ENCODE data around the gene ATF4.
"Not testable (repeated sequence)": the region's sequence is repeated elsewhere in the genome, so short reads cannot be mapped to it uniquely, and the experiment has no call there.

Gene ATF4

DNA sequence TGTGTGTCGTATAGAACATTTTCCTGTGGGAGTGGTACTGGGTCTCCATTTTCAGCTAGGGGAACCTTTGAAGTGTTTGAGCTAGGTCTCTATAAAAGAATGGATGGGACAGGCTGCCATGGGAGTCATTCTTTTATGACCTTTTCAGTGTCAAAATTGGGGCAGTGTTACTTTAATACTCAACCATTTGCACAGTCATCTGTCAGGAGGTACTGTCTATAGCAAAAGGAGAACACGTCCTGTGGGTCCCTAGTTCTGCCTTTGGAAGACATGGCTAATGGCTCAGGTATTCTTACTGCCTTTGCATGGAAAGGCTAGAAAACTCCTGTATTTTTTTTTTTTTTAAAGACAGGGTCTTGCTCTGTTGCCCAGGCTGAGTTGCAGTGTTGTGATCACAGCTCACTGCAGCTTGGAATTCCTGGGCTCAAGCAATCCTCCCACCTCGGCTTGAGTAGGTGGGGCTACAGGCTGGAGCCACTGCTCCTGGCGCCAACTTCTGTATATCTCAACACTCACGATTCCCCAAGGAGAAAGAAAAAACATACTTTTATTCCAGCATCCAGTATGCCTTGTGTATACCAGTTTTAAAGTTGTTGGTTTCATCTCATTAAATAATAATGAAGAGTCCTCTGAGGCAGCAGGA lies 2.1 kb upstream of the ATF4 start:
- peak overlapping the region; percentile 88 for H3K27ac ChIP-seq (ENCODE audit: low read depth, low read length)
- no peaks in the 10 kb centered on the region for H3K9me2 ChIP-seq (replicated peaks; ENCODE audit: control insufficient read depth, low read length)
- H3K79me2 ChIP-seq (ENCODE audit: control insufficient read depth, low read length), result peaks cover 93% of the 10 kb centered on the region
- H3K4me2 ChIP-seq (ENCODE audit: low read length), result peak overlapping the region; percentile 98
- peaks cover 56% of the 10 kb centered on the region for H3F3A ChIP-seq (ENCODE audit: control insufficient read depth, insufficient read depth)
- H3K4me3 ChIP-seq (ENCODE audit: low read length), result peak overlapping the region; percentile 86
- no peaks in the 10 kb centered on the region for H3K27me3 ChIP-seq (ENCODE audit: control insufficient read depth, low read length)
- H4K20me1 ChIP-seq (ENCODE audit: control insufficient read depth, insufficient read depth, low read depth, low read length), result peaks cover 21% of the 10 kb centered on the region
- H3K4me1 ChIP-seq (ENCODE audit: control insufficient read depth, low read length), result peaks cover 57% of the 10 kb centered on the region
- no peak for TF ChIP-seq EZH2phosphoT487 (IDR thresholded peaks at IDR 0.05; ENCODE audit: borderline replicate concordance, low read length)
- TF ChIP-seq, protein P1, sequence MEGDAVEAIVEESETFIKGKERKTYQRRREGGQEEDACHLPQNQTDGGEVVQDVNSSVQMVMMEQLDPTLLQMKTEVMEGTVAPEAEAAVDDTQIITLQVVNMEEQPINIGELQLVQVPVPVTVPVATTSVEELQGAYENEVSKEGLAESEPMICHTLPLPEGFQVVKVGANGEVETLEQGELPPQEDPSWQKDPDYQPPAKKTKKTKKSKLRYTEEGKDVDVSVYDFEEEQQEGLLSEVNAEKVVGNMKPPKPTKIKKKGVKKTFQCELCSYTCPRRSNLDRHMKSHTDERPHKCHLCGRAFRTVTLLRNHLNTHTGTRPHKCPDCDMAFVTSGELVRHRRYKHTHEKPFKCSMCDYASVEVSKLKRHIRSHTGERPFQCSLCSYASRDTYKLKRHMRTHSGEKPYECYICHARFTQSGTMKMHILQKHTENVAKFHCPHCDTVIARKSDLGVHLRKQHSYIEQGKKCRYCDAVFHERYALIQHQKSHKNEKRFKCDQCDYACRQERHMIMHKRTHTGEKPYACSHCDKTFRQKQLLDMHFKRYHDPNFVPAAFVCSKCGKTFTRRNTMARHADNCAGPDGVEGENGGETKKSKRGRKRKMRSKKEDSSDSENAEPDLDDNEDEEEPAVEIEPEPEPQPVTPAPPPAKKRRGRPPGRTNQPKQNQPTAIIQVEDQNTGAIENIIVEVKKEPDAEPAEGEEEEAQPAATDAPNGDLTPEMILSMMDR (IDR thresholded peaks at IDR 0.05; ENCODE audit: low read depth, low read length, poor library complexity, severe bottlenecking), result no peak
- H3K36me3 ChIP-seq (ENCODE audit: control insufficient read depth, low read length), result peaks cover 94% of the 10 kb centered on the region
- no peaks in the 10 kb centered on the region for H3K9me3 ChIP-seq (ENCODE audit: control insufficient read depth, insufficient read depth, low read length)

DNA sequence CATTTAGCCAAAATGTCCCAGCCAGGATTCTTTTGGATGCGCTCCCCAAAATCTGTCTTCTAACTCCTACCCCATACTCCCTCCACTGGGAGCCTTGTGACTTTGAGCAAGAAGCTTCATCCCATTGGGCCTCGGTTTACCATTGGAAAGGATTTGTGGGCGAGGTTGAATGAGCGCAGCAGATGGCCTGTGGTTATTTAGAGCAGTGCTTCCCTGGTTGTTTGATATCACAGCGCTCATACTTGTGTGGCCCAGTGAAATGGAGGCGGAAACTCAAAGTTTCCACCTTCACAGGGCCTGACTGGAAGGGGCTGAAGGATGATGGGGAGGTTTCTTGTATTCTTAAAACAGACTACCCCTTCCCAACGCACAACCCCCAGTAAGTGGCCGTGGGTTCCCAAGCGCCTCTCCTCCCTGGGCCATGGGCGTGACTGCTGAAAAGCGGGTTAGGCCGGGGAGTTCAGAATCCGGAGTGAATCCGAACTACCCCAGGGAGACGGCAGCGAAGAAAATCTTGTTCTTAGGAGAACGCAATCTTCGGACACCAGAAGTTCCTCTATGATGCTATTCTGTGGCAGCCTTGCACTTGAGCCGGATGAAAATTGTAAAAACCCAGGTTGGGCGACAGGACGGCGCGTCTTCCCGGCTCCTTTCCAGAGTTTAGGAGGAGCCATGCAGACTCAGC lies 1.2 kb upstream of the ATF4 start:
- Histone ChIP-seq H3K79me2 (ENCODE audit: control insufficient read depth, low read length) (peaks cover 89% of the 10 kb centered on the region), H3K4me3 (ENCODE audit: low read length) (peak overlapping the region; percentile 86), H3K4me2 (ENCODE audit: low read length) (peak overlapping the region; percentile 98), H3K27me3 (ENCODE audit: control insufficient read depth, low read length) (no peaks in the 10 kb centered on the region), H3F3A (ENCODE audit: control insufficient read depth, insufficient read depth) (peaks cover 60% of the 10 kb centered on the region), H3K4me1 (ENCODE audit: control insufficient read depth, low read length) (peaks cover 60% of the 10 kb centered on the region), H3K27ac (ENCODE audit: low read depth, low read length) (peak overlapping the region; percentile 88), H4K20me1 (ENCODE audit: control insufficient read depth, insufficient read depth, low read depth, low read length) (peaks cover 21% of the 10 kb centered on the region), H3K9me2 (replicated peaks; ENCODE audit: control insufficient read depth, low read length) (no peaks in the 10 kb centered on the region), H3K36me3 (ENCODE audit: control insufficient read depth, low read length) (peaks cover 93% of the 10 kb centered on the region), H3K9me3 (ENCODE audit: control insufficient read depth, insufficient read depth, low read length) (no peaks in the 10 kb centered on the region)
- TF ChIP-seq EZH2phosphoT487 (IDR thresholded peaks at IDR 0.05; ENCODE audit: borderline replicate concordance, low read length), result no peak
- TF ChIP-seq, protein P1 (IDR thresholded peaks at IDR 0.05; ENCODE audit: low read depth, low read length, poor library complexity, severe bottlenecking), result no peak

DNA sequence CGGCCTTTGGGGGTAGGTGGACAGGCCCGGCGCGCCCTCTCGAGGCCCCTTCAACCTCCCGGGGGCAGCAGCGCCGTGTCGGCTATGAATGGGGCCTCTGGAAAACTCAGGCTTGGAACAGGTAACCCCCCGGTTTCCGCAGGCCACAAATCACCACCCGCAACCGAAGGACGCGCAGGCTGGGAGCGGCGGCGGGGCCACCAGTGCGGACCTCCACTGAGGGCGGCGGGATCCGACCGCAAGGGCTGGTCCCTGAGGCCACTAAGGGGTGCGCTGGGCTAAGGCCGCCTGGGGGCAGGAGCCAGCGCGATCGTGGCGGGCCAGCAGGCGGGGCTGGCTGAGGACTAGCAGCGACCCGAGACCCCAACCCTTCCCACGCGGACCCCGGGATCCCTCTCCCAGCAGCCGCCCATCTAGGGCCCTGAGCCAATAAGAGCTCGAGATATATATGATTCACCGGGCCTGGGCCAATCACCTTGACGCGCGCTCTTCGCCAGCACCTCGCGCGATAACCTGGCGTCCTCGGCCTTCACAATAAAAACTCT lies 609 bp upstream of the ATF4 start:
- TF ChIP-seq EZH2phosphoT487 (IDR thresholded peaks at IDR 0.05; ENCODE audit: borderline replicate concordance, low read length), result no peak
- TF ChIP-seq, protein P1 (IDR thresholded peaks at IDR 0.05; ENCODE audit: low read depth, low read length, poor library complexity, severe bottlenecking), result peak; percentile 59
- Histone ChIP-seq H3K27me3 (ENCODE audit: control insufficient read depth, low read length) (no peaks in the 10 kb centered on the region), H3K79me2 (ENCODE audit: control insufficient read depth, low read length) (peaks cover 88% of the 10 kb centered on the region), H3K27ac (ENCODE audit: low read depth, low read length) (peak overlapping the region; percentile 88), H3F3A (ENCODE audit: control insufficient read depth, insufficient read depth) (peaks cover 64% of the 10 kb centered on the region), H4K20me1 (ENCODE audit: control insufficient read depth, insufficient read depth, low read depth, low read length) (peaks cover 19% of the 10 kb centered on the region), H3K4me1 (ENCODE audit: control insufficient read depth, low read length) (peaks cover 61% of the 10 kb centered on the region), H3K4me2 (ENCODE audit: low read length) (peak overlapping the region; percentile 98), H3K9me2 (replicated peaks; ENCODE audit: control insufficient read depth, low read length) (no peaks in the 10 kb centered on the region), H3K9me3 (ENCODE audit: control insufficient read depth, insufficient read depth, low read length) (no peaks in the 10 kb centered on the region), H3K36me3 (ENCODE audit: control insufficient read depth, low read length) (peaks cover 93% of the 10 kb centered on the region), H3K4me3 (ENCODE audit: low read length) (peak overlapping the region; percentile 86)

DNA sequence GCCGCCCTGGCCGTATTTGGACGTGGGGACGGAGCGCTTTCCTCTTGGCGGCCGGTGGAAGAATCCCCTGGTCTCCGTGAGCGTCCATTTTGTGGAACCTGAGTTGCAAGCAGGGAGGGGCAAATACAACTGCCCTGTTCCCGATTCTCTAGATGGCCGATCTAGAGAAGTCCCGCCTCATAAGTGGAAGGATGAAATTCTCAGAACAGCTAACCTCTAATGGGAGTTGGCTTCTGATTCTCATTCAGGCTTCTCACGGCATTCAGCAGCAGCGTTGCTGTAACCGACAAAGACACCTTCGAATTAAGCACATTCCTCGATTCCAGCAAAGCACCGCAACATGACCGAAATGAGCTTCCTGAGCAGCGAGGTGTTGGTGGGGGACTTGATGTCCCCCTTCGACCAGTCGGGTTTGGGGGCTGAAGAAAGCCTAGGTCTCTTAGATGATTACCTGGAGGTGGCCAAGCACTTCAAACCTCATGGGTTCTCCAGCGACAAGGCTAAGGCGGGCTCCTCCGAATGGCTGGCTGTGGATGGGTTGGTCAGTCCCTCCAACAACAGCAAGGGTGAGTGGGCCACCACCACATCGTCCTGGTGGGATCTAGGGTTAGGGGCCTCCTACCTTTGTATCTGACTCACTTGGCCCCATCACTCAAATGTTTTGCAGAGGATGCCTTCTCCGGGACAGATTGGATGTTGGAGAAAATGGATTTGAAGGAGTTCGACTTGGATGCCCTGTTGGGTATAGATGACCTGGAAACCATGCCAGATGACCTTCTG lies 934 bp downstream of the ATF4 start:
- peak overlapping the region; percentile 98 for H3K4me2 ChIP-seq (ENCODE audit: low read length)
- peaks cover 64% of the 10 kb centered on the region for H3K4me1 ChIP-seq (ENCODE audit: control insufficient read depth, low read length)
- H3K9me2 ChIP-seq (replicated peaks; ENCODE audit: control insufficient read depth, low read length); H3K9me3 ChIP-seq (ENCODE audit: control insufficient read depth, insufficient read depth, low read length); H3K27me3 ChIP-seq (ENCODE audit: control insufficient read depth, low read length): not testable (repeated sequence)
- peaks cover 79% of the 10 kb centered on the region for H3K79me2 ChIP-seq (ENCODE audit: control insufficient read depth, low read length)
- peaks cover 89% of the 10 kb centered on the region for H3K36me3 ChIP-seq (ENCODE audit: control insufficient read depth, low read length)
- peak overlapping the region; percentile 88 for H3K27ac ChIP-seq (ENCODE audit: low read depth, low read length)
- H3K4me3 ChIP-seq (ENCODE audit: low read length), result peak overlapping the region; percentile 86
- peaks cover 79% of the 10 kb centered on the region for H3F3A ChIP-seq (ENCODE audit: control insufficient read depth, insufficient read depth)
- H4K20me1 ChIP-seq (ENCODE audit: control insufficient read depth, insufficient read depth, low read depth, low read length), result peaks cover 16% of the 10 kb centered on the region

DNA sequence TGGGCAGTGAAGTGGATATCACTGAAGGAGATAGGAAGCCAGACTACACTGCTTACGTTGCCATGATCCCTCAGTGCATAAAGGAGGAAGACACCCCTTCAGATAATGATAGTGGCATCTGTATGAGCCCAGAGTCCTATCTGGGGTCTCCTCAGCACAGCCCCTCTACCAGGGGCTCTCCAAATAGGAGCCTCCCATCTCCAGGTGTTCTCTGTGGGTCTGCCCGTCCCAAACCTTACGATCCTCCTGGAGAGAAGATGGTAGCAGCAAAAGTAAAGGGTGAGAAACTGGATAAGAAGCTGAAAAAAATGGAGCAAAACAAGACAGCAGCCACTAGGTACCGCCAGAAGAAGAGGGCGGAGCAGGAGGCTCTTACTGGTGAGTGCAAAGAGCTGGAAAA lies 1.7 kb downstream of the ATF4 start:
- H3K4me3 ChIP-seq (ENCODE audit: low read length), result peak overlapping the region; percentile 86
- H3K79me2 ChIP-seq (ENCODE audit: control insufficient read depth, low read length), result peaks cover 76% of the 10 kb centered on the region
- H3K4me2 ChIP-seq (ENCODE audit: low read length), result peak overlapping the region; percentile 98
- peaks cover 16% of the 10 kb centered on the region for H4K20me1 ChIP-seq (ENCODE audit: control insufficient read depth, insufficient read depth, low read depth, low read length)
- H3K27me3 ChIP-seq (ENCODE audit: control insufficient read depth, low read length); H3K9me3 ChIP-seq (ENCODE audit: control insufficient read depth, insufficient read depth, low read length); H3K9me2 ChIP-seq (replicated peaks; ENCODE audit: control insufficient read depth, low read length): not testable (repeated sequence)
- H3K27ac ChIP-seq (ENCODE audit: low read depth, low read length), result peak overlapping the region; percentile 88
- H3F3A ChIP-seq (ENCODE audit: control insufficient read depth, insufficient read depth), result peaks cover 77% of the 10 kb centered on the region
- H3K36me3 ChIP-seq (ENCODE audit: control insufficient read depth, low read length), result peaks cover 87% of the 10 kb centered on the region
- H3K4me1 ChIP-seq (ENCODE audit: control insufficient read depth, low read length), result peaks cover 72% of the 10 kb centered on the region

All from DOHH2 (cell line).